IPS DF 6.9 (cell line): ENCODE data around the gene USP49.
"Not testable (repeated sequence)": the region's sequence is repeated elsewhere in the genome, so short reads cannot be mapped to it uniquely, and the experiment has no call there.

ENCODE experiments used
- DNase-seq: peaks from one replicate; pipeline ENCODE4 v3.0.0-alpha.2; 2013; ENCODE audit warnings: low read depth, low spot score
- H3K27ac ChIP-seq: one replicate; pipeline ENCODE4 v1.5.1; 2013; ENCODE audit warnings: low read length, control low read depth
- H3K27me3 ChIP-seq: 2 replicates; pipeline ENCODE4 v1.6.1; 2013; ENCODE audit warnings: mild to moderate bottlenecking, low read length; ENCODE audit not compliant: control insufficient read depth, insufficient read depth
- H3K36me3 ChIP-seq: 2 replicates; pipeline ENCODE4 v1.6.1; 2013; ENCODE audit warnings: low read length; ENCODE audit not compliant: control insufficient read depth, insufficient read depth
- H3K4me1 ChIP-seq: 2 replicates; pipeline ENCODE4 v1.6.1; 2013; ENCODE audit warnings: low read length; ENCODE audit not compliant: control insufficient read depth, insufficient read depth
- H3K4me3 ChIP-seq: 2 replicates; pipeline ENCODE4 v1.5.1; 2013; ENCODE audit warnings: mild to moderate bottlenecking, low read length
- H3K9me3 ChIP-seq: 2 replicates; pipeline ENCODE4 v1.6.1; 2013; ENCODE audit warnings: low read length, inconsistent platforms; ENCODE audit not compliant: control insufficient read depth, insufficient read depth
- WGBS: extraction: QIAGEN DNeasy Blood & Tissue Kit; methylation state at CpG from one replicate; pipeline ENCODE4 v1.1.7; 2013; ENCODE audit warnings: mixed read lengths, missing lambda C conversion rate; ENCODE audit not compliant: insufficient read length, insufficient coverage; 5-methylcytosine and 5-hydroxymethylcytosine counted together

Gene USP49

GRCh38 chr6:41769376-41769775 lies 125.8 kb downstream of the USP49 start:
- DNase-seq: no peak
- H3K27me3 ChIP-seq: no peaks in the 10 kb centered on the region
- WGBS: no CpG with 5 or more reads among the region's 8 CpGs
- H3K27ac ChIP-seq: no peak overlapping the region
- H3K4me1 ChIP-seq: no peaks in the 10 kb centered on the region
- H3K9me3 ChIP-seq: no peaks in the 10 kb centered on the region
- no peak overlapping the region for H3K4me3 ChIP-seq
- peaks cover 4% of the 10 kb centered on the region; the same call in 1 of the 2 replicates for H3K36me3 ChIP-seq

GRCh38 chr6:41768545-41769308 lies 126.4 kb downstream of the USP49 start:
- Histone ChIP-seq H3K27ac (no peak overlapping the region), H3K27me3 (no peaks in the 10 kb centered on the region), H3K36me3 (peaks cover 4% of the 10 kb centered on the region; the same call in 1 of the 2 replicates), H3K4me3 (no peak overlapping the region), H3K4me1 (no peaks in the 10 kb centered on the region), H3K9me3 (no peaks in the 10 kb centered on the region)
- no peak for DNase-seq
- WGBS: no CpG with 5 or more reads among the region's 10 CpGs

GRCh38 chr6:41767112-41767833 lies 127.9 kb downstream of the USP49 start:
- Histone ChIP-seq H3K27me3 (no peaks in the 10 kb centered on the region), H3K9me3 (no peaks in the 10 kb centered on the region), H3K27ac (no peak overlapping the region), H3K4me1 (no peaks in the 10 kb centered on the region), H3K36me3 (peaks cover 4% of the 10 kb centered on the region; the same call in 1 of the 2 replicates), H3K4me3 (no peak overlapping the region)
- no CpG with 5 or more reads among the region's 12 CpGs for WGBS
- DNase-seq: no peak

GRCh38 chr6:41766043-41766664 lies 129.0 kb downstream of the USP49 start:
- H3K4me3 ChIP-seq, H3K27ac ChIP-seq, DNase-seq, H3K27me3 ChIP-seq, H3K4me1 ChIP-seq, H3K9me3 ChIP-seq, H3K36me3 ChIP-seq: not testable (repeated sequence)
- WGBS: no CpG with 5 or more reads among the region's 4 CpGs

GRCh38 chr6:41763470-41763869 lies 131.7 kb downstream of the USP49 start:
- Histone ChIP-seq H3K36me3 (no peaks in the 10 kb centered on the region), H3K27ac (no peak overlapping the region), H3K27me3 (no peaks in the 10 kb centered on the region; the same call in 1 of the 2 replicates), H3K4me3 (no peak overlapping the region), H3K4me1 (no peaks in the 10 kb centered on the region), H3K9me3 (no peaks in the 10 kb centered on the region)
- DNase-seq: no peak
- WGBS: no CpG with 5 or more reads among the region's 2 CpGs

GRCh38 chr6:41759905-41760579 lies 135.1 kb downstream of the USP49 start:
- DNase-seq: no peak
- Histone ChIP-seq H3K27ac (no peak overlapping the region), H3K9me3 (no peaks in the 10 kb centered on the region), H3K27me3 (no peaks in the 10 kb centered on the region; the same call in 1 of the 2 replicates), H3K4me1 (no peaks in the 10 kb centered on the region), H3K4me3 (no peak overlapping the region), H3K36me3 (no peaks in the 10 kb centered on the region)
- WGBS: no CpG with 5 or more reads among the region's 2 CpGs

DNA sequence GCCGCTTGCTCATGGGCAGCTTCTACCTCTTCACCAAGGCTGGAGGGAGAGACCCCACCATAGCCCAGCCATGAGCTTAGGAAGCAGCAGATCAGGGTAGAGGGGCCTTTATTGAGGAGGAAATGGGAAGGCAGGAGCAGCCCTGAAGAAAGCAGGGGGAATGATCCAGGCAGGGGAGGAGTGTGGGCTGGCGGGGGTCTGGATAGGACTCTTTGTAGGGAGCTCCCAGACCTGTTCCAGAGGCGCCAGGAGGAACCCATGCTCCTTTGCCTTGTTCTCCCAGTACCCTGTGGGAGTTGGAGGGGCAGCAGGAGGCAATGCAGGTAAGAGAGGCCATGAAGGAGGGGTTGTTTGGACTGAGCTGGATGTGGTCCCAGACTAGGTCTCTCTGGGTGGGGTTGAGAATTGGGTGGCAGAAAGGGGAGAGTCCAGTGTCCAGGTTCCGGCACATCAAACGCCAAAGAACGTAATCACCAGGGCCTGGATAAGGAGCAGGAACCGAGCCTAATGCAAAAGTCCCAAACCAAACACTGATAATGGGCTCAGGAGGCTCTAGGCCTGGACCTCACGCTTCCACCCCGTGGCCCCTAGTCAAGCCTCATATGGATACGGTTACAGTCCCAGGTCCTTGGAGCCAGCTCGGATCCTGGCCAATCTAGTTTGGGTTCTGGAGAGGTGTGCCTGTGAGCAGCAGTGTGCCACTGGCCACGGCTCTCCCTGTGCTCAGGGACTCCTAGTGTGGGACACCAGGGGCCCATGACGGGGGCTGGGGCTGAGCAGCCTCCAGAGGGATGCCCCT lies 135.9 kb downstream of the USP49 start:
- no peak for DNase-seq
- no peaks in the 10 kb centered on the region for H3K9me3 ChIP-seq
- no peak overlapping the region for H3K27ac ChIP-seq
- no peaks in the 10 kb centered on the region for H3K36me3 ChIP-seq
- H3K4me1 ChIP-seq: no peaks in the 10 kb centered on the region
- WGBS: no CpG with 5 or more reads among the region's 13 CpGs
- no peaks in the 10 kb centered on the region; the same call in 1 of the 2 replicates for H3K27me3 ChIP-seq
- H3K4me3 ChIP-seq: no peak overlapping the region

DNA sequence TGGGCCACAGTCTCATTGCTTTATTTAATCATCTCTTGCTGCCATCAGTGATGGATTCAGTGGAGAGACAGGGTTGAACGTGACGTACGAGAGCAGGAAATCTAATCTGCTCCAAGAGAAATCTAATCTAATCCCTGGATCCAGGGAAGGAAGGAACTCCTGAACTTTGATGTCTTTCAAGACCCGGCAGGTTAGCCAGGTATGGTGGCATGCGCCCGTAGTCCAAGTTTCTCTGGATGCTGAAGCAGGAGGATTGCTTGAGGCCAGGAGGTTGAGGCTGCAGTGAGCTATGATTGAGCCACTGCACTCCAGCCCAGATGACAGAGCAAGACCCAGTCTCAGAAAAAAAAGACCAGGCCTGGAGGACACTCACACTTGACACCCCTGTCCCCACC lies 136.5 kb downstream of the USP49 start:
- Histone ChIP-seq H3K9me3 (no peaks in the 10 kb centered on the region), H3K4me1 (no peaks in the 10 kb centered on the region), H3K27me3 (no peaks in the 10 kb centered on the region; the same call in 1 of the 2 replicates), H3K4me3 (no peak overlapping the region), H3K27ac (no peak overlapping the region), H3K36me3 (no peaks in the 10 kb centered on the region)
- DNase-seq: no peak
- no CpG with 5 or more reads among the region's 6 CpGs for WGBS

DNA sequence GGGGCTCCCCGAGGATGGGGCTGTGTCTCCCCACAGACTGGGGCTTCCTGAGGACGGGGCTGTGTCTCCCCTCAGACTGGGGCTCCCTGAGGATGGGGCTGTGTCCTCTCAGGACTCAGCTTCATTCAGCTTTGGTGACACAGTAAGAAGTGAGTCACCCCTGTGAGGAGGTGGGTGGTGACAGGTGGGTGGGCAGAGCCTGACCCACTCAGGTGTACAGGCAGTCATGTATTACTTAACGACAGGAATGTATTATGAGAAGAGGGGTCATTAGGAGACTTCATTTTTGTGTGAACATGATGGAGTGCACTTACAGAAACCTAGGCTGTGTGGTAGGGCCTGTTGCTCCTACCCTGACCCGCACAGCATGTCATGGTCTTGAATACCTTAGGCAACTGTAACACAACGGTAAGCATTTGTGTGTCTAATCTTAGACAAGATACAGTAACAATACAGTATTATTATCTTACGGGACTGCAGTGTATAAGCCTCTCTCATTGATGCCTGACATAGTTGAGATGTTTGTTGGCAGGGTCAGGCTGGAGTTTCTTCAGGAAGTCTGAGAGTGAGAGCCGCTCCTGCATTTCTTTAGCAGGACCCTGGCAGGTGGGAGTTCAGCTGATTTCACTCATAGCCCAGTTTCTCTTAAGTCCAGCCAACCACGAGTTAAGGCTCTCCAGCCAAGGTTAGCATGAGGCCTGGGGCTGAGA lies 137.1 kb downstream of the USP49 start:
- no peaks in the 10 kb centered on the region for H3K9me3 ChIP-seq
- H3K36me3 ChIP-seq: no peaks in the 10 kb centered on the region
- H3K4me1 ChIP-seq: no peaks in the 10 kb centered on the region
- H3K27ac ChIP-seq: no peak overlapping the region
- no peaks in the 10 kb centered on the region; the same call in 1 of the 2 replicates for H3K27me3 ChIP-seq
- H3K4me3 ChIP-seq: no peak overlapping the region
- no CpG with 5 or more reads among the region's 8 CpGs for WGBS
- DNase-seq: no peak
